HG02970 (cell line): ENCODE results near the gene ZC3H7B.

Source experiments
- ATAC-seq: cut with Tn5 transposase; IDR thresholded peaks from one replicate; pipeline ENCODE4 v1.9.1; 2021; ENCODE audit warnings: mild to moderate bottlenecking, moderate library complexity, moderate number of reproducible peaks; ENCODE audit not compliant: unreplicated experiment, low FRiP score

ZC3H7B gene

GRCh38 chr22:41320416-41321240 is 19.3 kb downstream of the ZC3H7B start:
- ATAC-seq: no peak

GRCh38 chr22:41324821-41325528 is 23.6 kb downstream of the ZC3H7B start:
- no peak for ATAC-seq

- ATAC-seq: no peak
These were observed 25.8 kb downstream of the ZC3H7B start for GRCh38 chr22:41327124-41327523.

- no peak for ATAC-seq
These were observed 28.8 kb downstream of the ZC3H7B start for GRCh38 chr22:41330169-41330568.

DNA sequence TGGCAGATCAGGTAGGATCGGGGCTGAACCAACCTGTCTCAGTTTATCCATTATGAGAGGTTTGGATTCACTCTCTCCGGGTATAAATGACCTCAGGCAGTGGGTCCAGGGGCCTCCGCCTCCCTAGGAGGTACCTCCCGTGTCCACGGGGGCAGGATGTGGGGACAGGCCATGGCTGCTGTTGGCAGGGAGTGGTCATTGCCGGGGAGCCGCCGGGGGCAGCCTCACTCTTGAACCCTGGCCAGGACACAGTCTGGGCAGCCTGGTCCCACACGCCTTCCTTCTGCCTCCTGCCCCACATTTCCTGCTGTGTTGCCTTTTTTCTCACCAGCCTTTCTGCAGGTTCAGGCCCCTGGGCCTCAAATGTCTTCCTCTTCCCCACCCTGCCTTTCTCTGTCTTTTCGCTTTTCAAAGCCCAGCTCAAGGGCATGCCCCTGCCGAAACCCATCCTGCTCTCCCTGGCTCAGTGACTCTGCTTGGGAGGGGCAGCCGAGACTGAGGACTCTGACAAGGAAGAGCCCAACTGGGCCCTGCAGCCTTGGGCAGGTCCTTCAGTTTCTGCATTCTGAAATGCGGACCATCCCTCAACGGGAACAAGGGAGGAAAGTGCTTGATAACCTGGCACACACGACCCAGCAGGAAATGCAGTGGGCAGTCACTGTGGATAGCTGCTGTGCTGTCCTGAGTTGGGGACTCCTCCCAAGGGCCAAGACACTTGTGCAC is 31.1 kb downstream of the ZC3H7B start:
- ATAC-seq: no peak

GRCh38 chr22:41333806-41334205 is 32.5 kb downstream of the ZC3H7B start:
- no peak for ATAC-seq

DNA sequence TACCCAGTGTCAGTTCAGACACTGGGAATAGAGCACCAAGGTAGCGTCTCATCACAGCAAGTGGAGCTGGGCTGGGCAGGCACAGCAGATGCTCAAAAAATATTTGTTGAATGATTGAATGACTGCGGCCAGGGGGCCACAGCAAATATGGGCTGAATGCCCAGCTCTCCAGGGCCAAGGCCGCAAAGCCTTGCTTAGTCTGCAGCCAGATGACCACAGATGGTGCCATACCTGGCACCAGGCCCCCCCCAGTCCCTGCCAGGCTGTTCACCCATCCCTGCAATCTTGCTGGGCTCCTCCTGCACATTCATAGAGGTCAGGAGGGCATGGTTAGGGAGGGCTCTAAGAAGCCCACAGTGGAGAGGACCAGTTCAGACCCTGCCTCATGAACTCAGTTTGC is 32.9 kb downstream of the ZC3H7B start:
- no peak for ATAC-seq

DNA sequence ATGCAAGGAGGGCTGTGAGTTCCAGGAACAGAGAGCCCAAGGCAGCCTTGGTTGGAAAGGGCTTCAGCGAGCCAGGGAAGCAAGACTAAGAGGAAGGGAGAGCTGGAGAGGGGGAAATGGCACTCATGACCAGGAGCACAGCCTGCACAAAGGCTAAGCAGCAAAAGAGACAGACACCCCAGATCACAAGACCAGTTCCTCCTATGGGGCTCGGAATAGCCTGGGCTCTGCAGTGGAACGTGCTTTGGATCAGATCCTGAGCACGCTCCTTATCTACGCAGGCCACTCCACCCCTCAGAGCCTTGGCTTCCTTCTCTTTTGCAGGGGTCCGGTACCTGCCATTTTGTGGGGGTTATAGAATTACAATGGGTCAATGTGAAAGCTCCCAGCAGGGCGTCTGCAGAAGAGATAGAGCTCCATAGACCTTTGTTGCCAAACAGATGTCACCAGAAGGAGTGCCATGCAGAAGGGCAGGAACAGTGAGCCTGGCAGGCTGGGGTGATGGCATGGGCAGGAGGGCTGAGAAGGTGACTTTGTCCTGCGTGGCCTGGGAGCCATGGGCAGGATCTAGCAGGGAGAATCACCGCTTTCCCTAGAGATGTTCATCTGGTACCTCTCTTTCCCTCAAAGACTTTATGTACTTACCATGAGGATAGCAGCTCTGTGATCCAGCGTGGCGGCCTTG is 33.8 kb downstream of the ZC3H7B start:
- no peak for ATAC-seq

GRCh38 chr22:41338614-41339212 is 37.4 kb downstream of the ZC3H7B start:
- no peak for ATAC-seq

- no peak for ATAC-seq
These were observed 38.5 kb downstream of the ZC3H7B start for GRCh38 chr22:41339823-41340222.

- no peak for ATAC-seq
These were observed 39.0 kb downstream of the ZC3H7B start for GRCh38 chr22:41340357-41340756.

GRCh38 chr22:41341012-41341411 is 39.7 kb downstream of the ZC3H7B start:
- ATAC-seq: no peak

GRCh38 chr22:41341990-41342389 is 40.7 kb downstream of the ZC3H7B start:
- no peak for ATAC-seq

DNA sequence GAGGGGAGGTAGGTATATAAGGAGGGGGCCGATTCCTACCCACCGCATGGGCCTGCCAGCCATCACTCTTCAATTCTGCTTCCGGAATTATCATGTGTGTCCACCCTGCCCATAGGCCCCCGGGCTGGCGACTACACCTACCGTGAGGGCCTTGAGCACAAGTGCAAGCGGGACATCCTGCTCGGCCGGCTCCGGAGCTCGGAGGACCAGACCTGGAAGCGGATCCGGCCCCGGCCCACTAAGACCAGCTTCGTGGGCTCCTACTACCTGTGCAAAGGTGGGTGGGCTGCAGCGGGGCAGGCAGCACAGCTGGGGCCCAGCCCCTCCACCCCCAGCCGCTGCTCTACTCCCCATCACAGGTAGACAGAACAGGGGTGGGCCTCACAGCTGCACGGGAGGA is 42.0 kb downstream of the ZC3H7B start:
- no peak for ATAC-seq

- no peak for ATAC-seq
These were observed 42.4 kb downstream of the ZC3H7B start for GRCh38 chr22:41343717-41344116.

DNA sequence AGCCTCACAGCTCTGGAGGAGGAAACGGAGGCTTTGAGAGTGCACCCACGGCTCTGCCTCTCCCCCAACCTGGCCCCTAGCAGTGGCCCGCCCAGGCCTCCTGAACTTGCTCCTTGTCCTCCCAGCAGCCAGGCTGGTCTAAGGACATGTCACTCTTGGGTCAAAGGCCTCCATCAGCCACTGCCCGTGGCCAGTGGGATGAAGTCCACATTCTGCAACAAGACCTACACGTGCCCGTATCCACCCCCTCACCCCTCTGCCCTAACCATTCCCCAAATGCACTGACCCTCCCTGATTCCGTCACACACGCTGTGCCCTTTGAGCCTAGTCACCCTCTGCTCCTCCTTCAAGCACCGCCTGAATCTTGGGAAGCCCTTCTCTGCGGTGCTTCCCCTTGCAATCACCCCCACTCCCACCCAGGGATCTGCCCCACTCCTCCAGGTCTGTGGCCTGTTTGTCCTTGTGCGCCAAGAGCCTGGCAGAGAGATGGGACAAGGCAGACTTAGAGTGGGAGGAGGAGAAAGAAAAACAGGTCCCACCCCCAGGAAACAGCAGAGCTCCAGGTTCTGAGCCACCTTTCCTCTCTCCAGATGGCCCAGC is 43.0 kb downstream of the ZC3H7B start:
- ATAC-seq: no peak

- no peak for ATAC-seq
These were observed 44.5 kb downstream of the ZC3H7B start for GRCh38 chr22:41345807-41346335.

- ATAC-seq: no peak
These were observed 45.9 kb downstream of the ZC3H7B start for GRCh38 chr22:41347066-41347859.

DNA sequence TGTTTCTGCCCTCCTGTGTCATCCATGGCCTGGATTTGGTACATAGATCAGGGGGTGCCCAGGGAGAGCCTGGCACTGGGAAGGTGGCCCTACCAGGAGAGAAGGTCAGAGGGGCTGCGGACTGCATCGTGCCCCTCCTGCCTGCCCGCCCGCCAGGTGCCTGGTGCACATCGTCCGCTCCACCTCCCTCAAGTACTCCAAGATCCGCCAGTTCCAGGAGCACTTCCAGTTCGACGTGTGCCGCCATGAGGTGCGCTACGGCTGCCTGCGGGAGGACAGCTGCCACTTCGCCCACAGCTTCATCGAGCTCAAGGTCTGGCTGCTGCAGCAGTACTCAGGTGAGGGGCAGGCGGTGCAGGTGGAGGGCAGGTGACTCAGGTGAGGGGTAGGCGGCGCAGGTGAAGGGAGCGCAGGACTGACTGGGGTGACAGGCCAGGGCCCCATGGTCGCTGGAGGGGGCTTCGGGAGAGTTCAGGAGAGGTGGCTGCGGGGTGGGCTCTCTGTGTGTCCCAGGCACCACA is 47.7 kb downstream of the ZC3H7B start:
- ATAC-seq: no peak
